ENCODE measurements around the gene JAG2. TPM values are rescaled to one million over a fixed set of nuclear protein-coding genes. Genes with fewer than 3 reads are reported as not detected.

JAG2 gene
- total and polyA plus RNA-seq, 2 experiments from 2014 or later, result 12.4 to 30.7 TPM

DNA sequence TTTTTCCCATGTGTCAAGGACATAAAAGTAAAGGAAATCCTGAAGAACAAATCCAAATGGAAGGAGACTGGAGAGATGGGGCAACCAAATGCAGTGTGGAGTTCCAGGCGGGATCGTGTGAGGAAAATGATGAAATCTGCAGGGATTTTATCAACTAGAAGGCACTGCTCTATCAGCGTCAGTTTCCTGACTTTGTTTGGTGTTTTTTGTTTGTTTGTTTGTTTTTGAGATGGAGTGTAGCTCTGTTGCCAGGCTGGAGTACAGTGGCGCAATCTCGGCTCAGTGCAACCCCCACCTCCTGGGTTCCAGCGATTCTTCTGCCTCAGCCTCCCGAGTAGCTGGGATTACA, 60.1 kb downstream of the JAG2 start:
- Histone ChIP-seq H3K4me1 (ENCODE audit: low read depth) (no peaks in the 10 kb centered on the region), H3K4me3 (no peak overlapping the region), H3K9me3 (ENCODE audit: low read depth) (no peaks in the 10 kb centered on the region), H3K36me3 (no peaks in the 10 kb centered on the region), H3K27me3 (peaks cover 3% of the 10 kb centered on the region), H3K27ac (no peak overlapping the region)
- no peak for DNase-seq (ENCODE audit: low read depth in 1 of 2, low spot score in 1 of 2)
- TF ChIP-seq, protein P1, sequence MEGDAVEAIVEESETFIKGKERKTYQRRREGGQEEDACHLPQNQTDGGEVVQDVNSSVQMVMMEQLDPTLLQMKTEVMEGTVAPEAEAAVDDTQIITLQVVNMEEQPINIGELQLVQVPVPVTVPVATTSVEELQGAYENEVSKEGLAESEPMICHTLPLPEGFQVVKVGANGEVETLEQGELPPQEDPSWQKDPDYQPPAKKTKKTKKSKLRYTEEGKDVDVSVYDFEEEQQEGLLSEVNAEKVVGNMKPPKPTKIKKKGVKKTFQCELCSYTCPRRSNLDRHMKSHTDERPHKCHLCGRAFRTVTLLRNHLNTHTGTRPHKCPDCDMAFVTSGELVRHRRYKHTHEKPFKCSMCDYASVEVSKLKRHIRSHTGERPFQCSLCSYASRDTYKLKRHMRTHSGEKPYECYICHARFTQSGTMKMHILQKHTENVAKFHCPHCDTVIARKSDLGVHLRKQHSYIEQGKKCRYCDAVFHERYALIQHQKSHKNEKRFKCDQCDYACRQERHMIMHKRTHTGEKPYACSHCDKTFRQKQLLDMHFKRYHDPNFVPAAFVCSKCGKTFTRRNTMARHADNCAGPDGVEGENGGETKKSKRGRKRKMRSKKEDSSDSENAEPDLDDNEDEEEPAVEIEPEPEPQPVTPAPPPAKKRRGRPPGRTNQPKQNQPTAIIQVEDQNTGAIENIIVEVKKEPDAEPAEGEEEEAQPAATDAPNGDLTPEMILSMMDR (IDR thresholded peaks at IDR 0.05; ENCODE audit: low read depth, low read length), result no peak

DNA sequence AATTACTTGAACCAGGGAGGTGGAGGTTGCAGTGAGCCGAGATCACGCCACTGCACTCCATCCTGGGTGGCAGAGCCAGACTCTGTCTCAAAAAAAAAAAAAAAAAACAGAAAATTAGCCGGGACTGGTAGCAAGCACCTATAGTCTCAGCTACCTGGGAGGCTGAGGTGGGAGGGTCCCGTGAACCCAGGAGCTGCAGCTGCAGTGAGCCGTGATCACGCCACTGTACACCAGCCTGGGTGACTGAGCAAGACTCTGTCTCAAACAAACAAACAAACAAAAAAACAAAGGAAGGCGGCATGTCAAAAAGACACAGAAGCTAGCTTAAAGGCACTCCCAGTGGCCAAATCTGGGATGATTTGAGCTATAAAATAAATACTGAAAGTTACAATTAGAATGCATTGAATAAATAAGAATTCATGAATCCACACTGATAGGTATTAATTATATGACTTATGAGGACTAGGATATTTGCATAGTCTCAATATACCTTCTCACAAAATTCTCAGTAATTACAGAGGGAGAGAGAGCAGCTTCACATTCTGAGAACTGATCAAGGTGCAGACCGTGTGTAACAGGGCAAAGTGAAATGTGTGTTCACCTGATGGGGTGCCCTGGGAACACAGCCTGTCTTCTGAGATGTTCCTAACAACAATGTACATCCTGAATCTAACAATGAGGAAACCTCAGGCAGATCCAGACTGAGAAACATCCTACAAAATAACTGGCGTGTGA, 60.6 kb downstream of the JAG2 start:
- H3K4me1 ChIP-seq (ENCODE audit: low read depth), result no peaks in the 10 kb centered on the region
- H3K27ac ChIP-seq, result no peak overlapping the region
- no peak overlapping the region for H3K4me3 ChIP-seq
- H3K36me3 ChIP-seq, result no peaks in the 10 kb centered on the region
- H3K9me3 ChIP-seq (ENCODE audit: low read depth), result no peaks in the 10 kb centered on the region
- DNase-seq (ENCODE audit: low read depth in 1 of 2, low spot score in 1 of 2), result no peak
- peaks cover 3% of the 10 kb centered on the region for H3K27me3 ChIP-seq
- TF ChIP-seq, protein P1 (IDR thresholded peaks at IDR 0.05; ENCODE audit: low read depth, low read length), result no peak

DNA sequence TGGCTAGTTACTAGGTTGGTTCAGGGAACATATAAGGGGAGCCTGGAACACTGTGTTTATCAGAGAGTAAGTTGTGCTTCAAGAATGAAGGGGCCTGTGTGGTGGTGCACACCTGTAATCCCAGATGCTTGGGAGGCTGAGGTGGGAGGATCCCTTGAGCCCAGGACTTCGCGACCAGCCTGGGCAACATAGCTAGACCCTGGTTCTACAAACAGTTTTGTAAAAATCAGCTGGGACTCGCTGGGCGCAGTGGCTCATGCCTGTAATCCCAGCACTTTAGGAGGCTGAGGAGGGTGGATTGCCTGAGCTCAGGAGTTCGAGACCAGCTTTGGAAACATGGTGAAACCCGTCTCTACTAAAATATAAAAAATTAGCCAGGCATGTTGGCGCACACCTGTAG, 61.2 kb downstream of the JAG2 start:
- TF ChIP-seq, protein P1 (IDR thresholded peaks at IDR 0.05; ENCODE audit: low read depth, low read length), result no peak
- no peaks in the 10 kb centered on the region for H3K36me3 ChIP-seq
- no peak for DNase-seq (ENCODE audit: low read depth in 1 of 2, low spot score in 1 of 2)
- H3K9me3 ChIP-seq (ENCODE audit: low read depth), result no peaks in the 10 kb centered on the region
- H3K4me1 ChIP-seq (ENCODE audit: low read depth), result no peaks in the 10 kb centered on the region
- H3K4me3 ChIP-seq, result no peak overlapping the region
- no peak overlapping the region for H3K27ac ChIP-seq
- H3K27me3 ChIP-seq, result peaks cover 3% of the 10 kb centered on the region

DNA sequence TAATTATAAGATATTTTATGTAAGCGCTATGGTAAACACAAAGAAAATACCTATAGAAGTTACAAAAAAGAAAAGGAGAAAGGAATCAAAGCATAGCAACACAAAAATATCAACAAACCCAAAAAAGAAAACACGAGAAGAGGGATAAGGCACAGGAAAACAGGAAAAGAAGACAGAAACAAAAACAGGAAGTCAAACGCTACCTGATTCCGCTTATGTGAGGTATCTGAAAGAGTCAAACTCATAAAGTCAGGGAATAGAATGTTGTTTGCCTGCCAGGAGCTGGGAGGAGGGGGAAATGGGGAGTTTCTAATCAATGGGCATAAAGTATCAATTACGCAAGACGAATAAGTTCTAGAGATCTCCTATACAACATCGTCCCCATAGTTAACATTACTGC, 63.4 kb downstream of the JAG2 start:
- no peak for DNase-seq (ENCODE audit: low read depth in 1 of 2, low spot score in 1 of 2)
- H3K9me3 ChIP-seq (ENCODE audit: low read depth), result no peaks in the 10 kb centered on the region
- peaks cover 3% of the 10 kb centered on the region for H3K27me3 ChIP-seq
- no peak overlapping the region for H3K4me3 ChIP-seq
- TF ChIP-seq, protein P1 (IDR thresholded peaks at IDR 0.05; ENCODE audit: low read depth, low read length), result no peak
- H3K27ac ChIP-seq, result no peak overlapping the region
- no peaks in the 10 kb centered on the region for H3K36me3 ChIP-seq
- no peaks in the 10 kb centered on the region for H3K4me1 ChIP-seq (ENCODE audit: low read depth)

DNA sequence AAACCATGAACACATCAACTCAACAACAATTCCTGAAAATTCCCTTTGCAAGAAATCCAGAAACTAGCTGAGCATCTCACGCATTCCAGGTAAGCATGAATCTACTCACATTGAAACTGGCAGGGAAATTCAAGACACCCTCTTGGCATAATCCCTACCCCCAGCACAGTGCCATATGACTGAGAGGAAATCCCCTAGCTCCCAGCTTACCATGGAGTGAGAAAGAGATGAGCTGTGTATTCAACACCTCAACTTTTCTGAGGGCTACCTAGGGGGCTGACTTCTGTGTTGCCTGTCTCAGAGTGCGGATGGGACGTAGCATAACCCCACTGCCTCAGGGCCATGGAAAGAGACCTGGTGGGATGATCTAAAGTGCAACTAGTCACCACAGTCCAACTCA, 65.7 kb downstream of the JAG2 start:
- H3K27me3 ChIP-seq, result peaks cover 3% of the 10 kb centered on the region
- no peaks in the 10 kb centered on the region for H3K4me1 ChIP-seq (ENCODE audit: low read depth)
- H3K4me3 ChIP-seq, result no peak overlapping the region
- H3K36me3 ChIP-seq, result no peaks in the 10 kb centered on the region
- TF ChIP-seq, protein P1 (IDR thresholded peaks at IDR 0.05; ENCODE audit: low read depth, low read length), result no peak
- no peaks in the 10 kb centered on the region for H3K9me3 ChIP-seq (ENCODE audit: low read depth)
- H3K27ac ChIP-seq, result no peak overlapping the region
- no peak for DNase-seq (ENCODE audit: low read depth in 1 of 2, low spot score in 1 of 2)
